Jurkat, Clone E6-1 (cell line): ENCODE measurements around the gene MAP3K15.
"Not testable (repeated sequence)": the region's sequence is repeated elsewhere in the genome, so short reads cannot be mapped to it uniquely, and the experiment has no call there.

ENCODE experiments used
- DNase-seq: peaks from one replicate; pipeline ENCODE4 v3.0.0-alpha.2; 2011; ENCODE audit warnings: low read depth, low spot score
- H3K4me3 ChIP-seq: 2 replicates; pipeline ENCODE4 v1.5.1; 2011; ENCODE audit warnings: mild to moderate bottlenecking, low read length, control low read depth, moderate library complexity

The MAP3K15 gene

GRCh38 chrX:19446397-19446796 lies 68.9 kb downstream of the MAP3K15 start:
- H3K4me3 ChIP-seq = no peak overlapping the region
- no peak for DNase-seq

DNA sequence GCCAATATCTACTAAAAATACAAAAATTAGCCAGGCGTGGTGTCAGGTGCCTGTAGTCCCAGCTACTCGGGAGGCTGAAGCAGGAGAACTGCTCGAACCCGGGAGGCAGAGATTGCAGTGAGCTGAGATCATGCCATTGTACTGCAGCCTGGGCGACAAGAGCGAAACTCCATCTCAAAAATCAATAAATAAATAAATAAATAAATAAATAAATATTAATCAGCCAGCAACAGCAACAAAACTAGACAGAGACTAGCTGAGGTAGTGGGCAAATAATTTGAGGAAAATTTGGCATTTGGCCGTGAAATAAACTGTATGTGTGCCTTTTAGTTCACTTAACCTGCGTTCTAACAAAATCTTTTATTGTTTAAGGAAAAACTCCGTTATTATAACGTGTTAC lies 69.5 kb downstream of the MAP3K15 start:
- DNase-seq, H3K4me3 ChIP-seq: not testable (repeated sequence)

DNA sequence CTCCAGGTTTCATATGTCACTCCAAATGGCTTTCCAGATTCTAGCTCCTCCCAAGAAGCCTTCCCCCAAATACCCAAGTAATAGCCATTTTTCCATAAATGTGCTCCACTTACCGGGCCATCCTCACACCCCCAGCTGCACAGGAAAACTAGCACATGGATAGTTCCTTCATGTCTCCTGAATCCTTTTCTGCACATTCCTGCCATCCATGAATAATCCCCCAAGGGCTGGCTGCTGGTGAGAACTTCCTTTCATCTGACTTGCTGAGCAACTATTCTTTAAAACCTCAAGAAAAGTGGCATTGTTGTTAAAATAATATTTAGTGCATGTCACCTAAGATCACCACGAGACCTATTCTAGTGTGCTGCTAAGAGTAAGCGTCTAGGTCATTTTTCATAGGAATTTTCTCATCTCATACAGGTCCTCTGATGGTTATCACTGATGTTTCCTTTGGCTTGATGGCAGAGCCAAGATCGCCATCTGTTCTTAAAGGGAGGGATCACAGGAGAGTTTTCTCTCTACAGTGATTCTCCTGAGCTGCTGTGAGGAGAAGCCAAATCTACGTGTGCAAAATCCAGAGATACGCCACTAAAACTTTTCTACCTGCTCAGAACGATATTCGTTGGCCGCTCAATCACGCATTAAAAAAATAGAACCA lies 71.3 kb downstream of the MAP3K15 start:
- no peak overlapping the region for H3K4me3 ChIP-seq
- DNase-seq = no peak

GRCh38 chrX:19440713-19441112 lies 74.6 kb downstream of the MAP3K15 start:
- DNase-seq = no peak
- H3K4me3 ChIP-seq = no peak overlapping the region

GRCh38 chrX:19422661-19423060 lies 92.6 kb downstream of the MAP3K15 start:
- DNase-seq, H3K4me3 ChIP-seq: not testable (repeated sequence)

GRCh38 chrX:19410259-19410658 lies 105.0 kb downstream of the MAP3K15 start:
- H3K4me3 ChIP-seq = no peak overlapping the region
- DNase-seq = no peak

GRCh38 chrX:19403696-19404095 lies 111.6 kb downstream of the MAP3K15 start:
- no peak overlapping the region for H3K4me3 ChIP-seq
- DNase-seq = no peak

DNA sequence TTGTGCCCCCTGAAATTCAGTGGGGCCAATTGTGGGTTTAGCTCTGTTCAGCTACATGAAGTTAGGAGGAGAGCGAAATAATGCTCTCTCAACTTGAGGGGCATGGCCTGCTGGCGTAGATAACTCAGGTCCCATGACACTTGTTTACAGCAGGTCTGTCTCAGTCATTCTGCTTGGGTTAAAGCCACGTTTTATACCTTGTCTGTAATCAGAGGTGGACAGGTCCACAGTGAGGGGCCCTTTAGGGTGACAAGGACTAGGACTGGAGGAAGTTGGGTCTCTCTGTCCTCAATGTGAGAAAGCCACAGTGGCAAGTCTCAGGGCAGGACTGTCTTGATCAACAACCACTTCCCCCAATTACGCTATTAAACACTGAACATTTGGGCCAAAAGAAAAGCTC lies 122.6 kb downstream of the MAP3K15 start:
- H3K4me3 ChIP-seq = no peak overlapping the region
- DNase-seq = no peak

GRCh38 chrX:19392078-19392477 lies 123.2 kb downstream of the MAP3K15 start:
- no peak overlapping the region for H3K4me3 ChIP-seq
- no peak for DNase-seq

DNA sequence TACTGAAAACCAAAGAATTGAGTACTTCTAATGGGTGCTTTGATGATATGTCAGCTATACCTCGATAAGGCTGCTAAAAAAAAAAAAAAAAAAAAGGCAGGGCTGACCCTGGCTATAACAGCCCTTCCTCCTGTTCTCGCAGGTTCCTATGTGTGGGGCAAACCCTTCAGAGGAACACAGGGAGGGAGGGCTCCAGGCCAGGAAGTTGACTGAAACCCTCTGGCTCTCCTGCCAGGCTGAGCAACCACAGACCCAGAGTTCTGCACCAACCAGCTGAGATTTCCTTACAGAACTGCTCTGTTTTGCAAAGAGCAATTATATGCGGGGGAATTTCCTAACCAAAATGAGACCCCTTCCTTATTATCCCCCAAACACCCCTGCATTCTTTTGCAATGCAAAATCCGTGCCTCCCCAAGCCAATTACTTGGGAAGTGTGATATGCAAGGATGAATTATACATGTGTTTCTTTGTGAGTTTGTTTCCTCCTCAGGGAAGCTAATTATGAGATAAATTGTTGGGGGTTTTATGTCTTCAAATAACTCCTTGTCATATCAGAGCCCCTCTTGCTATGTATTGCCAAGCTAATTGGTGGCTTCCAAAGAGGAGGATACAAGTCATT lies 126.0 kb downstream of the MAP3K15 start:
- DNase-seq = no peak
- H3K4me3 ChIP-seq = no peak overlapping the region

- no peak for DNase-seq
- no peak overlapping the region for H3K4me3 ChIP-seq
Measured at GRCh38 chrX:19388741-19389140, 126.6 kb downstream of the MAP3K15 start.

- no peak for DNase-seq
- no peak overlapping the region for H3K4me3 ChIP-seq
Measured at GRCh38 chrX:19388064-19388679, 127.1 kb downstream of the MAP3K15 start.

- no peak for DNase-seq
- H3K4me3 ChIP-seq = no peak overlapping the region
Measured at GRCh38 chrX:19386679-19387078, 128.6 kb downstream of the MAP3K15 start.

DNA sequence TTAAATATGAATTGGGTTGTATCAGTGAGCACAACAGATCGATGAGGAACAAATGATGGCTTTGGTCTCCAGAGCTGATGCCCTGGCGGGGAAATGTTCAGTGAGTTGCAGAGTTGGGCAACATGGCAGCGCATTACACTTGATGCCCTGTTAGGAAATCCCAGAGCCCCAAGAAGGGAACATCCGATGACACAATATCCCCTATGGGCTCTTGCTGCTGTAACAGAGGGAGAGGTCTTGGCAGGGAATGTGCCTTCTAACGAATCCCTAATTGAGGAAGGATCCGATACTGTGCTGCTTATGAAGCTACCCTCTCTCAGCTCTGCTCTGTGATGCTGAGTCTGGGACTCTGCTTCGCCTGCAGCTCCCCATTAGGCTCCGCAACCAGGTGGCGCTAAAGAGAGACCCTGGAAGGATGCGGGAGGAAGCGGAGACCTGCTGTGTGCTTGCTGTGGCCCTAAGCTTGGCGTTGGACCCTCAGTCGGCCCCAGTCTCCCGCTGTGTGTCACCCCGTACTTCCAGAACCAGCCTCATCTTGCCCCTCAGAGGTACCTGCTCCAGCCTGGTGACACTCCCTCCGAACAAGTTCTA lies 132.7 kb downstream of the MAP3K15 start:
- no peak overlapping the region for H3K4me3 ChIP-seq

GRCh38 chrX:19381326-19381725 lies 134.0 kb downstream of the MAP3K15 start:
- no peak overlapping the region for H3K4me3 ChIP-seq
- no peak for DNase-seq

More for the DNA sequence above, 132.7 kb downstream of the MAP3K15 start:
- DNase-seq = peak; percentile 20

- no peak for DNase-seq
- H3K4me3 ChIP-seq = no peak overlapping the region
Measured at GRCh38 chrX:19377799-19378198, 137.5 kb downstream of the MAP3K15 start.

DNA sequence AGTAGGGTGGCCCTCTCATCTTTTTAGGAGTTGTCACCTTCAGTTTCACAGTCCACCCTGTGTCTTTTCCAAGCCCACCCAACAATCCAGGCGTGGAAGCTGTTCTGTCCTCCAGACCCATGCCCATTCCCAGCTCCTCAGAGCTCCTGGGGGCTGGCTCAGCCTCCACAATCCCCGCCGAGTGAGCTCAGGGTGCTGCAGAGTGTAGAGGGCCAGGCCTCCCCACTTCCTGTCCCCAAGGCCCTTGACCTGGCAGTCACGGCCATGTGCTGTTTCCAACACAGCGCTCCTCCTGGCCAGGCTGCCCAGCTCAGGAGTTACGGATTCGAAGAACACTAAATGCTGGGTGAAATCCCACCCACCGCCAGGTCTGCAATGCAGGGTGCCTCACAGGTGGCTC lies 139.8 kb downstream of the MAP3K15 start:
- H3K4me3 ChIP-seq = no peak overlapping the region

GRCh38 chrX:19373351-19373891 lies 141.9 kb downstream of the MAP3K15 start:
- DNase-seq = no peak
- no peak overlapping the region for H3K4me3 ChIP-seq

More for the DNA sequence above, 139.8 kb downstream of the MAP3K15 start:
- DNase-seq = no peak

GRCh38 chrX:19372547-19373331 lies 142.6 kb downstream of the MAP3K15 start:
- DNase-seq = no peak
- H3K4me3 ChIP-seq = no peak overlapping the region
